Body of pancreas (tissue), 4 donors: ENCODE measurements around the gene MLKL.

Source experiments
- CTCF ChIP-seq, 7 experiments: fragments of 450-650 bp in 4 of 7; fragments of 200-600 bp in 3 of 7; sonication (generic) in 3 of 7; IDR thresholded peaks; one replicate each; pipeline ENCODE4 v1.5.1; 2016 to 2019; ENCODE audit warnings: antibody characterized with exemption in 7 of 7
- POLR2A ChIP-seq, 3 donors: fragments of 450-650 bp; IDR thresholded peaks; one replicate each; pipeline ENCODE4 v1.6.1; 2016; ENCODE audit warnings: antibody characterized with exemption in 3 of 3, mild to moderate bottlenecking in 2 of 3

GRCh38 chr16:74721716-74722115, 21.1 kb upstream of the MLKL start:
- TF ChIP-seq POLR2A (IDR thresholded peaks at IDR 0.05) (no peak), CTCF (IDR thresholded peaks at IDR 0.05) (no peak)
